HUES64 (cell line): ENCODE measurements around the gene ZNF276. TPM values are rescaled to one million over a fixed set of nuclear protein-coding genes. Genes with fewer than 3 reads are reported as not detected.
"Not testable (repeated sequence)": the region's sequence is repeated elsewhere in the genome, so short reads cannot be mapped to it uniquely, and the experiment has no call there.

Experiments used
- H3K27ac ChIP-seq: 2 replicates; pipeline ENCODE4 v1.7.0; 2013; ENCODE audit warnings: low read depth, low read length, inconsistent platforms
- H3K27me3 ChIP-seq: 2 replicates; pipeline ENCODE4 v1.6.1; 2013; ENCODE audit warnings: mild to moderate bottlenecking, low read length; ENCODE audit not compliant: insufficient read depth
- H3K36me3 ChIP-seq: 2 replicates; pipeline ENCODE4 v1.6.1; 2013; ENCODE audit warnings: mild to moderate bottlenecking, low read length; ENCODE audit not compliant: insufficient read depth
- H3K4me1 ChIP-seq: 2 replicates; pipeline ENCODE4 v1.6.1; 2013; ENCODE audit warnings: mild to moderate bottlenecking, low read length, moderate library complexity; ENCODE audit not compliant: insufficient read depth
- H3K4me3 ChIP-seq: 2 replicates; pipeline ENCODE4 v1.5.1; 2013; ENCODE audit warnings: mild to moderate bottlenecking, low read length, moderate library complexity
- H3K9ac ChIP-seq: 2 replicates; pipeline ENCODE4 v1.6.1; 2013; ENCODE audit warnings: mild to moderate bottlenecking, low read depth, low read length
- H3K9me3 ChIP-seq: 2 replicates; pipeline ENCODE4 v1.6.1; 2013; ENCODE audit warnings: low read depth, low read length; ENCODE audit not compliant: insufficient read depth
- WGBS: fragments of 150-250, 120-280 bp; methylation state at CpG from one replicate; pipeline ENCODE4 v1.1.7; 2013; ENCODE audit warnings: missing lambda C conversion rate; 5-methylcytosine and 5-hydroxymethylcytosine counted together
- polyA plus RNA-seq, 2 experiments: library from polyadenylated mRNA; stranded (reverse); fragments of 50-300 nt; gene quantifications; one replicate each; pipeline ENCODE4 v1.2.3, GENCODE V29; 2013

ZNF276 gene, protein sequence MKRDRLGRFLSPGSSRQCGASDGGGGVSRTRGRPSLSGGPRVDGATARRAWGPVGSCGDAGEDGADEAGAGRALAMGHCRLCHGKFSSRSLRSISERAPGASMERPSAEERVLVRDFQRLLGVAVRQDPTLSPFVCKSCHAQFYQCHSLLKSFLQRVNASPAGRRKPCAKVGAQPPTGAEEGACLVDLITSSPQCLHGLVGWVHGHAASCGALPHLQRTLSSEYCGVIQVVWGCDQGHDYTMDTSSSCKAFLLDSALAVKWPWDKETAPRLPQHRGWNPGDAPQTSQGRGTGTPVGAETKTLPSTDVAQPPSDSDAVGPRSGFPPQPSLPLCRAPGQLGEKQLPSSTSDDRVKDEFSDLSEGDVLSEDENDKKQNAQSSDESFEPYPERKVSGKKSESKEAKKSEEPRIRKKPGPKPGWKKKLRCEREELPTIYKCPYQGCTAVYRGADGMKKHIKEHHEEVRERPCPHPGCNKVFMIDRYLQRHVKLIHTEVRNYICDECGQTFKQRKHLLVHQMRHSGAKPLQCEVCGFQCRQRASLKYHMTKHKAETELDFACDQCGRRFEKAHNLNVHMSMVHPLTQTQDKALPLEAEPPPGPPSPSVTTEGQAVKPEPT
- polyA plus RNA-seq (2013, experiment 1 of 2): 4.1 TPM
- polyA plus RNA-seq (2013, experiment 2 of 2): 7.2 TPM

DNA sequence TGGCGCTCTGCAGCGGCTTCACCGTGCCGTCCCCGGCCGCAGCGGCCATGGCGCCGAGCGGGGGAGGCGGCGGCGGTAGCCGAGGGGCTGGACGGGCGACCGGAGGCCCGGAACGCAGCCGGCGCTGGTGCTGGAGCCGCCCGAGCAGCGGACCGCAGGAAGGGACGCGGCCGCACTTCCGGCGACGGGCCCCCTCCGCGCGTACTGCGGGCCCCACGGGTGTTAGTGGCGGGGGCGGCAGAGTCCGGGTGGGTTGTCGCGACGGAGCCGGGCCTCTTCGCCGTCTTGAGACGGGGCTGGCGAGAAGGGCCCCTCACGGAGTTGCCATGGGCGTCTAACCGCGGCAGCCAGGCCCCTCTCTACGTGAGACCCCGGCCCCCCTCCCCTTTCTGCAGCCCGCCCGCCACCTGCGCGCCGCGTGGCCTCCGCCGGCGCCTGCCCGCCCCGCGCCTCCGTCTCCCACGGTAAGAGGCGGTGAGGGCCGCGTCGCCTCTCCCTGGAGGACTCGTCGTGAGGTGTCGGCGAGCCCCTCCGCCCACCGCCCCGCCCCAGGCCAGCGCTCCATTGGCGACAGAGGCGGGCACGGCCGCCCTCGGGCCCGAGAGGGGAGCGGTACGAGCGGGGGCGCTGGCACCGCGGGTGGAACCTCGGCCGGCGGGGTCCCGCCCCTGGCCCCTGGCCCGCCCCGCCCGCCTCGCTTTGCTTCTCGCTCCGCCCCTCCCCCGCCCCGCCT, at the start of gene ZNF276, which contains the start of gene VPS9D1:
Gene ZNF276 (plus strand): TSS at position 725 of the 733 bp plus-strand sequence. CDS start 104 bp downstream, outside the sequence.
Gene VPS9D1 (minus strand): TSS at position 86 of the 733 bp plus-strand sequence. CDS start 37 bp downstream, at position 49.
- peaks cover 5% of the 10 kb centered on the region; the same call in 1 of the 2 replicates for H3K4me1 ChIP-seq
- peaks cover 18% of the 10 kb centered on the region for H3K36me3 ChIP-seq
- H3K9me3 ChIP-seq: no peaks in the 10 kb centered on the region
- H3K27ac ChIP-seq: peak within 1 kb of the TSS; percentile 85; the same call in 1 of the 2 replicates
- whole genome bisulfite sequencing: under 1% methylated on average over 102 of the region's 103 CpGs
- peak within 1 kb of the TSS; percentile 85 for H3K9ac ChIP-seq
- peaks cover 38% of the 10 kb centered on the region for H3K27me3 ChIP-seq
- peak within 1 kb of the TSS; percentile 67 for H3K4me3 ChIP-seq

DNA sequence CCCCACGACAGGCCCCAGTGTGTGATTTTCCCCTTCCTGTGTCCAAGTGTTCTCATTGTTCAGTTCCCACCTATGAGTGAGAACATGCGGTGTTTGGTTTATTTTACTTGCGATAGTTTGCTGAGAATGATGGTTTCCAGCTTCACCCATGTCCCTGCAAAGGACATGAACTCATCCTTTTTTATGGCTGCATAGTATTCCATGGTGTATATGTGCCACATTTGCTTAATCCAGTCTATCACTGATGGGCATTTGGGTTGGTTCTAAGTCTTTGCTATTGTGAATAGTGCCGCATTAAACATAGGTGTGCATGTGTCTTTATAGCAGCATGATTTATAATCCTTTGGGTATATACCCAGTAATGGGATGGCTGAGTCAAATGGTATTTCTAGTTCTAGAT, 49.8 kb upstream of the ZNF276 start:
- H3K27ac ChIP-seq, H3K9ac ChIP-seq, H3K27me3 ChIP-seq, H3K4me3 ChIP-seq, H3K36me3 ChIP-seq, H3K9me3 ChIP-seq, H3K4me1 ChIP-seq: not testable (repeated sequence)
- 100% methylated on average over 4 of the region's 4 CpGs for WGBS

DNA sequence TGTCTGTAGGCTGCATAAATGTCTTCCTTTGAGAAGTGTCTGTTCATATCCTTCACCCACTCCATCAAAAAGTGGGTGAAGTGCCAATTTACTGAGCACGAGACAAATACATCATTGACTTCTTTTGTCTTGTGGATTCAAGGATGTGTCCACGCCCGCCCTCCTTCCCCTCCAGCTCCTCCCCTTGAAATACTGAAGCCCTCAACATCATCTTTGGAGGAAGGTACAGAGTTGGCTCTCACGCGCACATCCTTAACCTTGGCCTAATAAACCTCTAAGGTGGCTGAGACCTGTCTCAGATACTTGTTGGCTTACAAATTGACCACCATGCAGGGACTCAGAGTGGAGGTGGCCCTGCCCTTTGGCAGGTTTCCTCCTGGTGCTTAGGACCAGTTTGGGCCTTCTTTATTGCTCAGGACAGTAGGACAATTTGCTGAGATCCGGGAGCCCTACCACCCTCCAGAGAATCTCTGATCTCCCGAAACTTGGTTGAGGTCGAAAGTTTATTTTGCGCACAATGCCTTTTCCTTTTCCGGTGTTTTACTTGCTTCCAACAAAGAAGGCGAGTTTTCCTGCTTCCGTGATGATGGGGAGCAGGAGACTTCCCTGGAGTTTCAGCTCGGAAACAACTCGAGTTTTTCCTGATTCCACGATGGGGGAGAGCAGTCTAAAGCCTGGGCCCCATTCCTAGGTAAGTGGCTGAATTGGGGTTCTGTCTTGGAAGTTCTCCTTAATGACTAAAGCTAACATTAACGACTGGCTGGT, 49.0 kb upstream of the ZNF276 start:
- H3K9me3 ChIP-seq: peaks cover 7% of the 10 kb centered on the region; the same call in 1 of the 2 replicates
- H3K27ac ChIP-seq: no peak overlapping the region
- 93% methylated on average over 16 of the region's 16 CpGs for WGBS

DNA sequence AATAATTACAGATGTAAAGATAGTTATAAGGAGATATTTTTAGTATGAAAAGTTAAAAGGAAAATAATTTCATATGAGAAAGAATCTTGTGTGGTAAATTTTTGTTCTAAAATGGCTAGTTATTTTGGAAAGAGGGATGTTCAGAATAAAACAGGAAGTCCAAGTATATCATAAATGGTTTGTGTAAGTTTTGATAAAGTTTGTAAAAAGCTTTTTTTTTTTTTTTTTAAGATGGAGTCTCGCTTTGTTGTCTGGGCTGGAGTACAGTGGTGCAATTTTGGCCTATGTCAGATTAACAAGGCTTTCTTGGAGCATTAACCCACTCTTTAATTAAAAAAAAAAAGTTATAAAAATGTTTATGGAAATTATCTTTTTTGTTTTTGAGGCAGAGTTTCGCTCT, 43.1 kb upstream of the ZNF276 start:
- Histone ChIP-seq H3K27me3 (no peaks in the 10 kb centered on the region), H3K9ac (no peak overlapping the region), H3K4me1 (no peaks in the 10 kb centered on the region), H3K9me3 (peaks cover 49% of the 10 kb centered on the region), H3K27ac (no peak overlapping the region), H3K36me3 (peaks cover 21% of the 10 kb centered on the region; the same call in 1 of the 2 replicates), H3K4me3 (no peak overlapping the region)
- 95% methylated on average over 1 of the region's 2 CpGs for WGBS

More for the DNA sequence above, 49.0 kb upstream of the ZNF276 start:
- Histone ChIP-seq H3K4me3 (no peak overlapping the region), H3K4me1 (no peaks in the 10 kb centered on the region), H3K27me3 (no peaks in the 10 kb centered on the region), H3K9ac (no peak overlapping the region), H3K36me3 (peaks cover 4% of the 10 kb centered on the region; the same call in 1 of the 2 replicates)

DNA sequence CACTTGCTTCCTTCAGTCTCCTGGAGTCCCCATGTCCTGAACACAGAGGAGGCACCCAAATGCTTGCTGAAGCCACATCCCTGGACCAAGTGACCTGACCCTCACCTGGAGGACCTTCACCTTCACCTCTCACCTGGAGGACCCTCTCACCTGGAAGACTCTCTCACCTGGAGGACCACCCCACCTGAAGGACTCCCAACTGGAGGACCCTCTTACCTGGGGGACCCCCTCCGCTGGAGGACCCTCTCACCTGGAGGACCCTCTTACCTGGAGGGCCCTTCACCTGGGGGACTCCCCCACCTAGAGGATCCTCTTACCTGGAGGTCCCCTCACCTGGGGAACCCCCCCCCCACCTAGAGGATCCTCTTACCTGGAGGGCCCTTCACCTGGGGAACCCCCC, 35.4 kb upstream of the ZNF276 start:
- no peaks in the 10 kb centered on the region for H3K27me3 ChIP-seq
- no peak overlapping the region for H3K9ac ChIP-seq
- peaks cover 46% of the 10 kb centered on the region for H3K36me3 ChIP-seq
- 90% methylated on average over 1 of the region's 1 CpG for WGBS
- H3K27ac ChIP-seq: no peak overlapping the region
- peaks cover 7% of the 10 kb centered on the region; the same call in 1 of the 2 replicates for H3K4me1 ChIP-seq
- H3K4me3 ChIP-seq: no peak overlapping the region
- peaks cover 33% of the 10 kb centered on the region for H3K9me3 ChIP-seq

DNA sequence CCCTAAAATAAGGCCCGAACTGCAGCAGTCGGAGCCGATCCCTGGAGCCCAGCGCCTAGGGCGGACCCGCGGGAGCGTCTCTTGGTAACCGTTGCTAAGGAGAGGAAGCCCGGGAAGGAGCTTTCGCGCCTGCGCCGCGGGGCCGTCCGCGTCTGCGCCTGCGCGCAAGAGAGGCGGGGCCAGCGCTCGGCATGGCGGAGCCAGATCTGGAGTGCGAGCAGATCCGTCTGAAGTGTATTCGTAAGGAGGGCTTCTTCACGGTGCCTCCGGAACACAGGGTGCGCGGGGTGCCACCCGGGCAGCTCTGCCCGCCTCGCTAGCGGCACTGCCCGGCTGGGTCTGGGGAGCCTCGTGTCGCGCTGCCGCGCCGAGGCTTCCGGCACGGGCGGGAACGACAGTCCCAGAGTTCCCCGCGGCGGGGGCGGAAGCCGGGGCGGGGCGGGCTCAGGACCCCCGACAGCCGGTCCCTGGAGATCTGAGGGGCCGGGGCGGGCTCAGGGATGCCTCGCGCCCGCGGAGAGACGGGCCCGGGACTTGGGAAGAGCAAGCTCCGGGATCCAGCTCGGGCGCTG, 34.7 kb upstream of the ZNF276 start, which contains the start of gene CDK10:
Gene CDK10 (plus strand): TSS at position 170 of the 572 bp plus-strand sequence. CDS start 22 bp downstream, at position 192.
- Histone ChIP-seq H3K27me3 (no peaks in the 10 kb centered on the region), H3K4me3 (peak within 1 kb of the TSS; percentile 87), H3K9ac (peak within 1 kb of the TSS; percentile 95), H3K36me3 (peaks cover 51% of the 10 kb centered on the region), H3K9me3 (peaks cover 28% of the 10 kb centered on the region), H3K27ac (peak within 1 kb of the TSS; percentile 99), H3K4me1 (peaks cover 7% of the 10 kb centered on the region; the same call in 1 of the 2 replicates)
- WGBS: 1% methylated on average over 67 of the region's 67 CpGs

DNA sequence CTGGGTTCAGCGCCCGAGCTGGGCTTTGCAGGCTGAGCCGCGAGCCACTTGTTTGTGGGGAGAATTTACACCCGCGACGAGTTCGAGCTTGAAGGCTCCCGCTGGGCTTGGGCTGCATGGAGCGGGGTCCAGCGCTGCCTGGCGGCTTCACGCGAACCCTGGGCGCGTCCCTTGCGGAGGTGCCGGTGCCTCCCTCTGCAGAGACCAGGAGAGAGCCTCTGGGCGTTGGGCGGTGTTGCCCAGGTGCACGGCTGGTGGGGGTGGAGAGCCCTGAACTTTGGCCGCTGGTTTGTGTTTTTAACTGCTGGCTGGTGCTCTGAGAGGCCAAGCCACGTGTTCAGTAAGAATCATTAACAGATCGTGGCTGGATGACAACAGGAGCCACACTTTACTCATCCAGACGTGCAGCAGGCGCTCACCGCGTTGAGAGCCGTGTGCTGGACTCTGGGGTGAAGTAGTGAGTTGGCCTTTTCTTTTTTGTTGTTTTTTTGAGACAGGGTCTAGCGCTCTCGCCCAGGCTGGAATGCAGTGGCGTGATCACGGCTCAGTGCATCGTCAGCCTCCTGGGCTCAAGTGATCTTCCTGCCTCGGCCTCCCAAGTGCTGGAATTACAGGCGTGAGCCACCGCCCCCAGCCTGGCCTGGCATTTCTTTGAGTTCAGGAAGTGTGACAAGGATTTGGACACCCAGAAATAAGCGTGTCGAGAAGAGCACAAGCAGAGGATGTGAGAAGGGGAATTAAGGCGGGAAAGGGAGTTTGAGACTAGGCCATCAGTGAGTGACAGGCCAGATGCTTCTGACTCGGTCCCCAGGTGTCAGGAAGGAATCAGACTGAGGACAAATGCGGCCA, 34.0 kb upstream of the ZNF276 start:
- H3K9me3 ChIP-seq: peaks cover 26% of the 10 kb centered on the region
- H3K27me3 ChIP-seq: no peaks in the 10 kb centered on the region
- H3K4me1 ChIP-seq: peaks cover 7% of the 10 kb centered on the region; the same call in 1 of the 2 replicates
- H3K4me3 ChIP-seq: peak overlapping the region; percentile 87
- WGBS: 25% methylated on average over 42 of the region's 42 CpGs
- H3K36me3 ChIP-seq: peaks cover 55% of the 10 kb centered on the region
- peak overlapping the region; percentile 95 for H3K9ac ChIP-seq
- H3K27ac ChIP-seq: peak overlapping the region; percentile 99

DNA sequence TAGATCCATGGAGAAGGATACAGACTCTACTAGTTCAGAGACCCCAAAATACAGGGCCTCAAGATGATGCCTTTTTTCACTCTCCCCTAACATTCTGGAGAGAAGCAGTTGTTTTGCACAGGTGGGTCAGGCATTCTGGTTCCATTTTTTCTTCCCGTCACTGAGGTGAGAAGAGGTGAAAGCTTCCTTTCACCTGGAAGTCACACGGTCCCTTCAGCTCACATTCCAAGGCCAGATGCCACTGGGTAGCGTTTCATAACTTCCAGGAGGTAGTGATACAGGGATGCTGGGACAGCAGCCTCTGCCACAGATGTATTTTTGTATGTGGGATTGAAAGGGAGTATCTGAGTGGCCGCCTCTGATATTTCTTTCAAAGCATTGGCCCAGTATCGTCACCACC, 32.9 kb upstream of the ZNF276 start:
- peaks cover 20% of the 10 kb centered on the region for H3K9me3 ChIP-seq
- peaks cover 55% of the 10 kb centered on the region for H3K36me3 ChIP-seq
- WGBS: 94% methylated on average over 5 of the region's 5 CpGs
- peaks cover 7% of the 10 kb centered on the region; the same call in 1 of the 2 replicates for H3K4me1 ChIP-seq
- no peak overlapping the region for H3K4me3 ChIP-seq
- H3K27me3 ChIP-seq: no peaks in the 10 kb centered on the region
- H3K27ac ChIP-seq: no peak overlapping the region
- no peak overlapping the region for H3K9ac ChIP-seq

DNA sequence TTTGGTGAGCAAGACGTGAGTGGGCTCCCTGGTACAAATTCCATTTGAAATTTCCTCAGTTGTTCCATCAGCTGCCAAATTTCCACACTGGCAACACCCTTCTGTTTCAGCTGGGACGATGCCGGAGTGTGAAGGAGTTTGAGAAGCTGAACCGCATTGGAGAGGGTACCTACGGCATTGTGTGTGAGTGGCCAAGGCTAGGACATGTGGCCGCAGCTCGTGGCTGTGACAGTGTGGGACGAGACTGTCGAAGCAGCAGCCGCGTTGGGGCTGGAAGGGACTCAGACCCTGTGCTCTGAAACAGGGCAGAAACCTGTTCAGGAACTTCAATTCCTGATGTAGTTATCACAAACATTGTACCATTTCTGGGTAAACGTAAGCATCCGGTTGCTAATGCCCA, 32.2 kb upstream of the ZNF276 start:
- Histone ChIP-seq H3K36me3 (peaks cover 59% of the 10 kb centered on the region), H3K27ac (no peak overlapping the region), H3K27me3 (no peaks in the 10 kb centered on the region), H3K4me3 (no peak overlapping the region), H3K4me1 (peaks cover 7% of the 10 kb centered on the region; the same call in 1 of the 2 replicates), H3K9ac (no peak overlapping the region), H3K9me3 (peaks cover 13% of the 10 kb centered on the region)
- 97% methylated on average over 13 of the region's 13 CpGs for WGBS
